Astrocyte (in vitro differentiated cells and primary cell): ENCODE measurements around the gene CNTN2. TPM values are rescaled to one million over a fixed set of nuclear protein-coding genes. Genes with fewer than 3 reads are reported as not detected.

Experiments
- DNase-seq: peaks from one replicate; pipeline ENCODE4 v3.0.0-alpha.2; 2010; ENCODE audit warnings: low read depth
- FAIRE-seq: peaks from 2 replicates; lab custom pipeline; 2011; peaks lifted over from hg19 to GRCh38; lab: Jason Lieb, UNC
- H2AFZ ChIP-seq: 2 replicates; pipeline ENCODE4 v1.6.0; 2012; ENCODE audit warnings: low read depth, low read length, inconsistent platforms
- H3K27ac ChIP-seq: 2 replicates; pipeline ENCODE4 v1.5.1; 2011; ENCODE audit warnings: low read depth, low read length, inconsistent platforms
- H3K27me3 ChIP-seq: 2 replicates; pipeline ENCODE4 v1.6.0; 2011; ENCODE audit warnings: low read length, inconsistent platforms; ENCODE audit not compliant: insufficient read depth
- H3K36me3 ChIP-seq: 2 replicates; pipeline ENCODE4 v1.5.1; 2011; ENCODE audit warnings: low read length, inconsistent platforms; ENCODE audit not compliant: insufficient read depth
- H3K4me1 ChIP-seq: 2 replicates; pipeline ENCODE4 v1.5.1; 2011; ENCODE audit warnings: low read length, inconsistent platforms; ENCODE audit not compliant: insufficient read depth
- H3K4me2 ChIP-seq: 2 replicates; pipeline ENCODE4 v1.6.0; 2012; ENCODE audit warnings: low read length, inconsistent platforms
- H3K4me3 ChIP-seq: 2 replicates; pipeline ENCODE4 v1.5.1; 2011; ENCODE audit warnings: low read depth, mild to moderate bottlenecking, low read length, inconsistent platforms; ENCODE audit not compliant: insufficient read depth
- H3K79me2 ChIP-seq: 2 replicates; pipeline ENCODE4 v1.6.0; 2012; ENCODE audit warnings: mild to moderate bottlenecking, low read length, inconsistent platforms; ENCODE audit not compliant: insufficient read depth
- H3K9ac ChIP-seq: 2 replicates; pipeline ENCODE4 v1.6.0; 2012; ENCODE audit warnings: mild to moderate bottlenecking, low read length, inconsistent platforms
- H3K9me3 ChIP-seq: 2 replicates; pipeline ENCODE4 v1.5.1; 2012; ENCODE audit warnings: low read depth, mild to moderate bottlenecking, low read length, inconsistent platforms; ENCODE audit not compliant: insufficient read depth
- H4K20me1 ChIP-seq: 2 replicates; pipeline ENCODE4 v1.6.0; 2012; ENCODE audit warnings: low read length, inconsistent platforms; ENCODE audit not compliant: insufficient read depth
- H3K27ac Mint-ChIP-seq: one replicate; pipeline ENCODE4 v1.8.0; 2021; ENCODE audit warnings: mild to moderate bottlenecking, mixed read lengths; ENCODE audit not compliant: unreplicated experiment
- H3K27me3 Mint-ChIP-seq: one replicate; pipeline ENCODE4 v1.8.0; 2021; ENCODE audit warnings: low read depth, mixed read lengths; ENCODE audit not compliant: unreplicated experiment
- H3K36me3 Mint-ChIP-seq: one replicate; pipeline ENCODE4 v1.8.0; 2021; ENCODE audit warnings: low read depth, mixed read lengths; ENCODE audit not compliant: unreplicated experiment
- H3K4me1 Mint-ChIP-seq: one replicate; pipeline ENCODE4 v1.8.0; 2021; ENCODE audit warnings: low read depth, mixed read lengths; ENCODE audit not compliant: unreplicated experiment
- H3K4me3 Mint-ChIP-seq: one replicate; pipeline ENCODE4 v1.8.0; 2021; ENCODE audit warnings: mild to moderate bottlenecking, moderate library complexity, mixed read lengths; ENCODE audit not compliant: unreplicated experiment
- H3K9me3 Mint-ChIP-seq: one replicate; pipeline ENCODE4 v1.8.0; 2021; ENCODE audit warnings: mild to moderate bottlenecking, mixed read lengths; ENCODE audit not compliant: unreplicated experiment
- CTCF ChIP-seq: IDR thresholded peaks from 2 replicates; pipeline ENCODE4 v1.5.1; 2011; ENCODE audit warnings: low read depth, mild to moderate bottlenecking, inconsistent platforms, low read length, moderate library complexity; ENCODE audit not compliant: insufficient read depth
- EZH2 ChIP-seq: IDR thresholded peaks from 2 replicates; pipeline ENCODE4 v1.6.1; 2012; ENCODE audit warnings: mild to moderate bottlenecking, low read length, inconsistent platforms; ENCODE audit not compliant: insufficient read depth
- total RNA-seq: library from RNA; stranded (reverse); gene quantifications from 2 replicates; pipeline ENCODE4 v1.2.1, GENCODE V29; 2021

Gene CNTN2
- total RNA-seq, 1 donor from 2014 or later: 0.23 TPM

DNA sequence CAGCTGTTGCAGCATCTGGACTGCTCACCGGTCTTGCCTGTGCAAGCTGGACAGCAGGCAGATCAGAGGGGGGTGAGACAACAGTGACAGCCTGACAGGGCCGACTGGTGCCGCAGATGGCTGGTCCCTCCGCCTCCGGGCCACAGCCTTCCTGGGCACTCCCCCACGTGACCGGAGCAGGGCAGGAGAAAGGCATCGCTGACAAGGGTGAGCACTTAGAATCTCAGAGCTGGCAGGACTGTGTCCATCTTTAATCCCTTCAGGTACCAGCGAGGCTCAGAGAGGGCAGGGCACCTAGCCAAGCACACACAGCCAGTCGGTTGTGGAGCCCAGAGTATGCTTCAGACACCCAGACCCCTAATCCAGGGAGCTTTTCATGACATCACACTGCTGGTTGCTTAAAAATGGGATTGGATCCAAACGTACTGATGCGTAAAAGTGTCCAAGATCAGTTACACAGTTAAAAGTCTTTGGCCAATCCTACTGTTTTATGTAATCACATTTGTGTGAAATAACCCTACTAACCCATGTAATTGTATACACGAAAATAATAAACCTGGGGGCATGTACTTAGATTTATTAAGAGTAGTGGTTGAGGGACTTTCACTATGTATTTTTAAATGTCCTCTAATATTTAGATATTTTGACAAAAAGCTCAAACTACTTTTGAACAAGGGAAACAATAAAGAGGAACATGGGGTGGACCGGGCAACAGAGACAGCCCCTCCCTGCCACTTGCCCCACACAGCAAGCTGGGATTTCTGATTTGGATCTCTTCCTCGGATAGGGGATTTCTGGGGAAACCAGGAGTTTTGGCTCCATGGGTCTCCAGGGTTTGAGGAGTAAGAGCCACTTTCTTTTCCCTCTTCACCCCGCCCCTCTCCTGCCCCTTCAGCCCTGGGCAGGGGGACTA is 758 bp upstream of the CNTN2 start:
- H3K36me3 Mint-ChIP-seq: no peaks in the 10 kb centered on the region
- no peak overlapping the region for H3K4me3 Mint-ChIP-seq
- H3K9ac ChIP-seq: no peak overlapping the region
- no peak for TF ChIP-seq CTCF
- no peak for TF ChIP-seq EZH2
- DNase-seq: no peak
- H3K27me3 Mint-ChIP-seq: peaks cover 85% of the 10 kb centered on the region
- no peak overlapping the region for H3K27ac ChIP-seq
- no peak for FAIRE-seq
- no peak overlapping the region for H3K27ac Mint-ChIP-seq
- H3K4me1 ChIP-seq: no peaks in the 10 kb centered on the region
- no peaks in the 10 kb centered on the region for H3K9me3 ChIP-seq
- H3K4me1 Mint-ChIP-seq: no peaks in the 10 kb centered on the region
- H3K4me2 ChIP-seq: no peak overlapping the region
- peaks cover 73% of the 10 kb centered on the region for H3K27me3 ChIP-seq
- no peak overlapping the region for H2AFZ ChIP-seq
- peaks cover 2% of the 10 kb centered on the region for H3K9me3 Mint-ChIP-seq
- no peak overlapping the region for H3K4me3 ChIP-seq
- no peaks in the 10 kb centered on the region for H3K79me2 ChIP-seq
- no peaks in the 10 kb centered on the region for H3K36me3 ChIP-seq
- H4K20me1 ChIP-seq: peaks cover 6% of the 10 kb centered on the region

GRCh38 chr1:205043866-205044265 is 854 bp downstream of the CNTN2 start:
- Mint-ChIP-seq H3K36me3 (no peaks in the 10 kb centered on the region), H3K9me3 (peaks cover 2% of the 10 kb centered on the region), H3K27me3 (peaks cover 85% of the 10 kb centered on the region), H3K4me3 (no peak overlapping the region), H3K27ac (no peak overlapping the region), H3K4me1 (no peaks in the 10 kb centered on the region)
- Histone ChIP-seq H3K9ac (no peak overlapping the region), H3K27me3 (peaks cover 83% of the 10 kb centered on the region), H3K4me3 (no peak overlapping the region), H3K79me2 (no peaks in the 10 kb centered on the region), H2AFZ (no peak overlapping the region), H3K4me1 (no peaks in the 10 kb centered on the region), H3K9me3 (no peaks in the 10 kb centered on the region), H3K4me2 (no peak overlapping the region), H3K27ac (no peak overlapping the region), H3K36me3 (no peaks in the 10 kb centered on the region), H4K20me1 (peaks cover 6% of the 10 kb centered on the region)
- DNase-seq (no peak), FAIRE-seq (no peak)
- TF ChIP-seq EZH2 (no peak), CTCF (no peak)

DNA sequence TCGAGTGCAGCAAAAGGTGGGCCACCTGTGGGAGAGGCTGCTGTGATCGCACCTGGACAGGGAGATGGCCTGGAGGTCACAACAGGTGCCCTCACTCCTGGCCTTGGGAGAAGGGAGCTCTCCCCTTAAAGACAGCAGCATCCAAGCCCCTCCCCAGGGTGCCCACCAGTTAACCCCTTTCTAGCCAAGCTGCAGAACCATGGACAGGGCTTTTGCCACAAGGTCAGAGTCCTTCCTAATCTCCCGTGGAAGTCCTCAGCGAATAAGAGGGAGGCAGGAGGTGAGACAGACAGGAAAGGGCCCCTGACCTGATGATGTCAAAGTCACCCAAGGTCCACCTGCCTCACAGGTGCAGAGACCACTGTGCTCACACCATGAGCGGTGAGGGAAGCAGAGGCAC is 1.7 kb downstream of the CNTN2 start:
- no peak overlapping the region for H3K27ac Mint-ChIP-seq
- Histone ChIP-seq H3K36me3 (no peaks in the 10 kb centered on the region), H3K9me3 (no peaks in the 10 kb centered on the region), H3K79me2 (no peaks in the 10 kb centered on the region), H3K9ac (no peak overlapping the region), H4K20me1 (peaks cover 6% of the 10 kb centered on the region), H3K4me2 (no peak overlapping the region), H3K4me3 (no peak overlapping the region), H3K4me1 (no peaks in the 10 kb centered on the region), H2AFZ (no peak overlapping the region), H3K27me3 (peaks cover 78% of the 10 kb centered on the region), H3K27ac (no peak overlapping the region)
- H3K9me3 Mint-ChIP-seq: peaks cover 2% of the 10 kb centered on the region
- no peak for TF ChIP-seq CTCF
- TF ChIP-seq EZH2: no peak
- DNase-seq (no peak), FAIRE-seq (no peak)
- H3K4me3 Mint-ChIP-seq: no peak overlapping the region
- H3K4me1 Mint-ChIP-seq: no peaks in the 10 kb centered on the region
- peaks cover 84% of the 10 kb centered on the region for H3K27me3 Mint-ChIP-seq
- H3K36me3 Mint-ChIP-seq: no peaks in the 10 kb centered on the region
